A673 (cell line): Measurements from ENCODE around the gene AKAP8. TPM values are rescaled to one million over a fixed set of nuclear protein-coding genes. Genes with fewer than 3 reads are reported as not detected.
"Not testable (repeated sequence)": the region's sequence is repeated elsewhere in the genome, so short reads cannot be mapped to it uniquely, and the experiment has no call there.

ENCODE experiments used
- BruUV-seq: library from RNA; stranded (reverse); fragments of 400-500 nt; replicated peaks from 2 replicates; lab custom pipeline; 2021; lab: Mats Ljungman, UMichigan
- CTCF ChIA-PET: fragments of 300-600 bp; sonication (Branson Sonifier 250); formaldehyde crosslinking; loops from one replicate; lab custom pipeline; 2022; ENCODE audit warnings: antibody characterized with exemption; lab: Charles Lee
- POLR2A ChIA-PET: fragments of 300-600 bp; sonication (Branson Sonifier 250); formaldehyde crosslinking; loops from one replicate; lab custom pipeline; 2022; ENCODE audit warnings: antibody characterized with exemption; ENCODE audit not compliant: low non-redundant PET; lab: Charles Lee
- DNase-seq: peaks from one replicate; pipeline ENCODE4 v3.0.0-alpha.2; 2015; ENCODE audit warnings: low spot score
- H3K27ac ChIP-seq: fragments of 200-600 bp; sonication (generic); 2 replicates; pipeline ENCODE4 v1.5.1; 2016; ENCODE audit warnings: mixed run types, low read depth, mild to moderate bottlenecking, mixed read lengths, antibody characterized with exemption, low read length; ENCODE audit not compliant: poor library complexity, severe bottlenecking
- H3K27me3 ChIP-seq: fragments of 200-600 bp; sonication (generic); replicated peaks from 2 replicates; pipeline ENCODE4 v1.6.1; 2017; ENCODE audit warnings: mixed run types, low read depth, mild to moderate bottlenecking, mixed read lengths, antibody characterized with exemption, low read length; ENCODE audit not compliant: insufficient read depth, poor library complexity
- H3K36me3 ChIP-seq: fragments of 200-600 bp; sonication (generic); 2 replicates; pipeline ENCODE4 v1.6.1; 2016; ENCODE audit warnings: mixed run types, mild to moderate bottlenecking, mixed read lengths, antibody characterized with exemption, low read length; ENCODE audit not compliant: insufficient read depth, poor library complexity, severe bottlenecking
- H3K4me1 ChIP-seq: fragments of 200-600 bp; sonication (generic); 2 replicates; pipeline ENCODE4 v1.6.1; 2017; ENCODE audit warnings: mixed run types, mild to moderate bottlenecking, mixed read lengths, antibody characterized with exemption, low read length; ENCODE audit not compliant: insufficient read depth, poor library complexity, severe bottlenecking
- H3K4me3 ChIP-seq: fragments of 200-600 bp; sonication (generic); 2 replicates; pipeline ENCODE4 v1.5.1; 2016; ENCODE audit warnings: low read depth, mixed run types, mild to moderate bottlenecking, mixed read lengths, low read length; ENCODE audit not compliant: poor library complexity, severe bottlenecking
- H3K9me3 ChIP-seq: fragments of 200-600 bp; sonication (generic); 2 replicates; pipeline ENCODE4 v1.6.1; 2016; ENCODE audit warnings: mixed run types, low read depth, mild to moderate bottlenecking, mixed read lengths, antibody characterized with exemption, low read length; ENCODE audit not compliant: poor library complexity, severe bottlenecking
- EZH2 ChIP-seq: fragments of 200-600 bp; sonication (generic); IDR thresholded peaks from 2 replicates; pipeline ENCODE4 v1.6.1; 2017; ENCODE audit warnings: borderline replicate concordance, low read depth, mild to moderate bottlenecking, mixed read lengths, antibody characterized with exemption, low read length; ENCODE audit not compliant: poor library complexity, severe bottlenecking
- intact Hi-C: fragments of 100-400 bp; cut with micrococcal nuclease; formaldehyde crosslinking; loops from one replicate; pipeline ENCODE4 v1.10.0; 2022; ENCODE audit not compliant: unreplicated experiment
- total RNA-seq: library from RNA; stranded (reverse); gene quantifications from 2 replicates; pipeline ENCODE4 v1.2.3, GENCODE V29; 2021
- TF ChIP-seq, protein P1 (sequence below): fragments of 300-800, 200-600 bp; sonication (generic); conservative IDR thresholded peaks from 2 replicates; pipeline ENCODE4 v1.5.1; 2017; ENCODE audit warnings: low read depth, mild to moderate bottlenecking, antibody characterized with exemption, low read length, moderate library complexity, mixed read lengths

AKAP8 gene
- total RNA-seq, 1 experiment from 2014 or later: 48.4 TPM

GRCh38 chr19:15412832-15413231 lies 33.2 kb upstream of the AKAP8 start:
- peaks cover 14% of the 10 kb centered on the region for H3K4me1 ChIP-seq
- no TSS peak for BruUV-seq
- no peak overlapping the region for H3K4me3 ChIP-seq
- peak overlapping the region; percentile 3 for H3K27ac ChIP-seq
- TF ChIP-seq, protein P1, sequence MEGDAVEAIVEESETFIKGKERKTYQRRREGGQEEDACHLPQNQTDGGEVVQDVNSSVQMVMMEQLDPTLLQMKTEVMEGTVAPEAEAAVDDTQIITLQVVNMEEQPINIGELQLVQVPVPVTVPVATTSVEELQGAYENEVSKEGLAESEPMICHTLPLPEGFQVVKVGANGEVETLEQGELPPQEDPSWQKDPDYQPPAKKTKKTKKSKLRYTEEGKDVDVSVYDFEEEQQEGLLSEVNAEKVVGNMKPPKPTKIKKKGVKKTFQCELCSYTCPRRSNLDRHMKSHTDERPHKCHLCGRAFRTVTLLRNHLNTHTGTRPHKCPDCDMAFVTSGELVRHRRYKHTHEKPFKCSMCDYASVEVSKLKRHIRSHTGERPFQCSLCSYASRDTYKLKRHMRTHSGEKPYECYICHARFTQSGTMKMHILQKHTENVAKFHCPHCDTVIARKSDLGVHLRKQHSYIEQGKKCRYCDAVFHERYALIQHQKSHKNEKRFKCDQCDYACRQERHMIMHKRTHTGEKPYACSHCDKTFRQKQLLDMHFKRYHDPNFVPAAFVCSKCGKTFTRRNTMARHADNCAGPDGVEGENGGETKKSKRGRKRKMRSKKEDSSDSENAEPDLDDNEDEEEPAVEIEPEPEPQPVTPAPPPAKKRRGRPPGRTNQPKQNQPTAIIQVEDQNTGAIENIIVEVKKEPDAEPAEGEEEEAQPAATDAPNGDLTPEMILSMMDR: no peak
- no peak for TF ChIP-seq EZH2
- intact Hi-C loops: loop anchor here (10.0 kb wide), 1 partner anchor 148 kb away; no protein-coding TSS in a partner anchor
- POLR2A ChIA-PET: no interaction called here
- H3K27me3 ChIP-seq: no peaks in the 10 kb centered on the region
- peaks cover 43% of the 10 kb centered on the region for H3K36me3 ChIP-seq
- H3K9me3 ChIP-seq: no peaks in the 10 kb centered on the region
- CTCF ChIA-PET: interaction anchor here (1.2 kb wide), 1 partner anchor 143 kb away, joined by 3 read pairs; no protein-coding TSS in a partner anchor
- no peak for DNase-seq

DNA sequence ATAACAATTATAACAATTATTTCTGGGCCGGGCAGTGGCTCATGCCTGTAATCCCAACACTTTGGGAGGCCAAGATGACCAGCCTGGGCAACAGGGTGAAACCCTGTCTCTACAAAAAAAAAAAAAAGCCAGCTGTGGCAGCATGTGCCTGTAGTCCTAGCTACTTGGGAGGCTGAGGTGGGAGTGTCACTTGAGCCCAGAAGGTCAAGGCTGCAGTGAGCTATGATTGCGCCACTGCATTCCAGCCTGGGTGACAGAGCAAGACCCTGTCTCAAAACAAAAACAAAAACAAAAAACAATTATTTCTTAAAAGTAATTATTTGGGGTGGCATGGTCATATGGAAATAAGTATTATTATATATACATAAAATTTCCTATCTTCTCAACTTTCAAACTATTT lies 31.8 kb upstream of the AKAP8 start:
- BruUV-seq, CTCF ChIA-PET, H3K4me1 ChIP-seq, H3K27me3 ChIP-seq, H3K9me3 ChIP-seq, H3K27ac ChIP-seq, DNase-seq, H3K4me3 ChIP-seq: not testable (repeated sequence)
- intact Hi-C loops: loop anchor here (10.0 kb wide), 1 partner anchor 147 kb away; no protein-coding TSS in a partner anchor
- H3K36me3 ChIP-seq: peaks cover 47% of the 10 kb centered on the region
- POLR2A ChIA-PET: interaction anchor here (0.6 kb wide), 1 partner anchor 152 kb away, joined by 4 read pairs; no protein-coding TSS in a partner anchor

DNA sequence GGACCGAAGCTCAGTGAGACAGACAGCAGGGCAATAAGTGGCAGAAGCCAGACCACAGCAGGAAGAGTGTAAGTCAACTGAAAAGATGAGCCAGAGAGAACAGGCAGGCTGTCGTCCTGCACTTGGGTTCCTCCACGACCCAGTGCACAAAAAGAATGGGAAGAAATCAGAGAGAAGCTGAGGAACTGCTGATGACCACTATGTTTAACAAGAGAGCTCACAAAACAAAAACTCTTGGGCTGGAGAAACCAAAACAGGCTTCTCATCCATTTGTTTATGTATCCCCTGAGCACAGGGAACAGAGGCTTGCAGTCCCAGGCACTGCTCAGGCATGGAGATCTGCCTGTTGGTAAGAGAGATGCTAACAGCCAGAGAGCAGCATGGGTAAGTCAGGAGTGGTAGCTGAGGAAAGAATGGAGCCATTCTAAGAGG lies 25.2 kb upstream of the AKAP8 start:
- Histone ChIP-seq H3K4me1 (peaks cover 4% of the 10 kb centered on the region), H3K4me3 (no peak overlapping the region), H3K36me3 (peaks cover 61% of the 10 kb centered on the region), H3K27ac (peak overlapping the region; percentile 24), H3K27me3 (no peaks in the 10 kb centered on the region), H3K9me3 (no peaks in the 10 kb centered on the region)
- BruUV-seq: no TSS peak
- intact Hi-C loops: no loop called here
- DNase-seq: no peak
- ChIA-PET POLR2A (no interaction called here), CTCF (no interaction called here)
- TF ChIP-seq, protein P1: no peak
- no peak for TF ChIP-seq EZH2

DNA sequence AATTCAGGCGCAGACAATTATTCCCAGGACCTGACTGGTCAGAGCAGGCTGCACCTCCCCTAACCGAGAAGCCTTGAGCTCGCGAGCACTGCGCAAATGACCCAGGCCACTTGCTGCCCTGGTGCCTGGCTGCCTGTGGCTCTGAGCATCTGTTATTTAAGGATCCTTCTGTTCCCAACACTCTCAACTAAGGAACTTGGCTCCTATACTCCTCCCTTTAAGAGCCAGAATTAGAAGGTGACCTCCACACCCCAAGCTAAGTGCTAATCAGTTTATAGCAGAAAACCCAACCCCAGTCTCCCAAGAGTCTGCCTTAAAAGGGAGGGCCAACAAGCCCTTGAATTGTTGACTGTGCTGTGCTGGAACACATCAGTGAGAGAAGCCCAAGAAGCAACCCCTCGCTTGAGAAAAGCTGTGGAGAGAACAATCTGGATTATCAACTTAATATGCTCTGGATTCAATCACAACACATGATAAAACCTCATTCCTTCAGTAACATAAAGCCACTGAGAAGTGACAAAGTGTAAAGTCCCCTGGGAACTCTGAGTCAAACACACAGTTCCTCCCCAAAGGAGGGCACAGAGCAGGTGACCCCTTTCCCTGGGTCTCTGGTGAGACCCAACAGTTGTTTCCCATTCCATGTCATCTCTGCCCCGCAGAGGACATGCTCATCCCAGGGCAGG lies 24.7 kb upstream of the AKAP8 start:
- peak overlapping the region; percentile 24 for H3K27ac ChIP-seq
- BruUV-seq: no TSS peak
- peaks cover 61% of the 10 kb centered on the region for H3K36me3 ChIP-seq
- no peak for DNase-seq
- H3K4me1 ChIP-seq: peaks cover 4% of the 10 kb centered on the region
- no peaks in the 10 kb centered on the region for H3K27me3 ChIP-seq
- TF ChIP-seq EZH2: no peak
- TF ChIP-seq, protein P1: no peak
- ChIA-PET CTCF (no interaction called here), POLR2A (interaction anchor here (0.5 kb wide), 1 partner anchor 183 kb away, joined by 3 read pairs; no protein-coding TSS in a partner anchor)
- intact Hi-C loops: no loop called here
- H3K4me3 ChIP-seq: no peak overlapping the region
- no peaks in the 10 kb centered on the region for H3K9me3 ChIP-seq
